Lower lobe of right lung (tissue), 2 donors: ENCODE measurements around the gene RIPPLY1. TPM values are rescaled to one million over a fixed set of nuclear protein-coding genes. Genes with fewer than 3 reads are reported as not detected.

ENCODE experiments used
- ATAC-seq, 2 donors: fragments of 200-7000 bp; cut with Tn5 transposase; one replicate each; pipeline ENCODE4 v1.9.1; 2020 to 2022; ENCODE audit warnings: mild to moderate bottlenecking in 2 of 2, moderate library complexity in 2 of 2
- DNase-seq: peaks from one replicate; pipeline ENCODE4 v3.0.0-alpha.2; 2020
- H3K27ac ChIP-seq: fragments of 200-600 bp; one replicate; pipeline ENCODE4 v1.8.0; 2022
- H3K27me3 ChIP-seq: fragments of 200-600 bp; one replicate; pipeline ENCODE4 v1.8.0; 2022; ENCODE audit warnings: low read depth
- H3K36me3 ChIP-seq: fragments of 200-600 bp; one replicate; pipeline ENCODE4 v1.8.0; 2022; ENCODE audit warnings: mild to moderate bottlenecking
- H3K4me1 ChIP-seq: fragments of 200-600 bp; one replicate; pipeline ENCODE4 v1.8.0; 2022
- H3K4me3 ChIP-seq: fragments of 200-600 bp; one replicate; pipeline ENCODE4 v1.8.0; 2022; ENCODE audit warnings: mild to moderate bottlenecking
- H3K9me3 ChIP-seq: fragments of 200-600 bp; one replicate; pipeline ENCODE4 v1.8.0; 2022
- intact Hi-C: fragments of 100-400 bp; cut with DNase I; formaldehyde crosslinking; loops from one replicate; pipeline ENCODE4 v1.11.0; 2022
- total RNA-seq: library from RNA; stranded (reverse); fragmentation: NEBNext Ultra II Directional; extraction: Animal tissue kit (Norgen Biotek cat#: 25700); gene quantifications from one replicate; pipeline ENCODE4 v1.2.1, GENCODE V29; 2021
- TF ChIP-seq, protein P1 (sequence below): fragments of 200-600 bp; IDR thresholded peaks from one replicate; pipeline ENCODE4 v1.8.0; 2022; ENCODE audit warnings: antibody characterized with exemption, mild to moderate bottlenecking
- donor health status: DM: no; HTN: yes; CAD: no; lungs with severe emphysema.

The RIPPLY1 gene
- total RNA-seq, 1 donor from 2014 or later = not detected

DNA sequence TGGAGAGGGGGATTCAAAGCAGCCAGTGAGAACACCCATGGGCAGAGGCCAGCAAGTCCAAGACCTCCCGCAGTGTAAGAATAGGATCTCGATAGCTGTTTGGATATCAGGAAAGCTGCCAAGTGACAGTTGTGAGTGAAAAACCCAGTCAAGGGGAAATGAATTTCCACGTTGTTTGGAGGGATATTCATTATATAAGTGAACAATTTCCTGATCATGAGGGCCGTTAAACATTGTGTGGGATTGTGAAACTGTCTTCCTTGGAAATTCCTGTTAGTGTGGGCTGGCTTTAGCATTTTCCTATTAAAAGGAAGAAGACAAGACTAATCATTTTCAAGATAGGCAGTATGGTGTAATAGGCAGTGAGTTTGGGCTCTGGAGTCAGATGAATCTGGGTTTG lies 32.0 kb upstream of the RIPPLY1 start:
- no peak for ATAC-seq
- Histone ChIP-seq H3K27me3 (no peaks in the 10 kb centered on the region), H3K27ac (no peak overlapping the region), H3K4me3 (no peak overlapping the region), H3K9me3 (no peaks in the 10 kb centered on the region), H3K4me1 (no peaks in the 10 kb centered on the region), H3K36me3 (no peaks in the 10 kb centered on the region)
- TF ChIP-seq, protein P1, sequence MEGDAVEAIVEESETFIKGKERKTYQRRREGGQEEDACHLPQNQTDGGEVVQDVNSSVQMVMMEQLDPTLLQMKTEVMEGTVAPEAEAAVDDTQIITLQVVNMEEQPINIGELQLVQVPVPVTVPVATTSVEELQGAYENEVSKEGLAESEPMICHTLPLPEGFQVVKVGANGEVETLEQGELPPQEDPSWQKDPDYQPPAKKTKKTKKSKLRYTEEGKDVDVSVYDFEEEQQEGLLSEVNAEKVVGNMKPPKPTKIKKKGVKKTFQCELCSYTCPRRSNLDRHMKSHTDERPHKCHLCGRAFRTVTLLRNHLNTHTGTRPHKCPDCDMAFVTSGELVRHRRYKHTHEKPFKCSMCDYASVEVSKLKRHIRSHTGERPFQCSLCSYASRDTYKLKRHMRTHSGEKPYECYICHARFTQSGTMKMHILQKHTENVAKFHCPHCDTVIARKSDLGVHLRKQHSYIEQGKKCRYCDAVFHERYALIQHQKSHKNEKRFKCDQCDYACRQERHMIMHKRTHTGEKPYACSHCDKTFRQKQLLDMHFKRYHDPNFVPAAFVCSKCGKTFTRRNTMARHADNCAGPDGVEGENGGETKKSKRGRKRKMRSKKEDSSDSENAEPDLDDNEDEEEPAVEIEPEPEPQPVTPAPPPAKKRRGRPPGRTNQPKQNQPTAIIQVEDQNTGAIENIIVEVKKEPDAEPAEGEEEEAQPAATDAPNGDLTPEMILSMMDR = no peak
- intact Hi-C loops = no loop called here
- DNase-seq = no peak

DNA sequence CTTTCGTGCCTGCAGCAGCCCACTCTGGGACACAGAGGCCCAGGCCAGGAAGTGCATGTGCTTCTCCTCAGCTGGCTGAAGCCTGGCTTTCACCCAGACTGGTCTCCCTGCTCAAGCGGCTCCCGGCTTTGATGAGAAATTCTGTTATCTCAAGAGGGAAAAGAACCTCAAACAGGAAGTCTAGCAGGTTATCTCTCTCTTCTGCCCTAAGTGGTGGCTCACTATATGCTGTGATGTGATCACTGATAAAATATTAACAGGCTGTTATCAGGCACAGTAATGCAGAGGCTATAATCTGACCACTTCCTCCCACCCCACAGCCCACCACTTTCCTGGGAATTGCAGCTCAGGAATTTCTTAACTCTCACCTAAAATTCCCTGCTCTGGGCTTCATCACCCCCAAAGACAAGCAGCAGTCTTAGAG lies 30.4 kb upstream of the RIPPLY1 start:
- no peaks in the 10 kb centered on the region for H3K9me3 ChIP-seq
- TF ChIP-seq, protein P1 = no peak
- peak; percentile 70 to 73 for ATAC-seq
- H3K27ac ChIP-seq = no peak overlapping the region
- H3K4me1 ChIP-seq = no peaks in the 10 kb centered on the region
- H3K36me3 ChIP-seq = no peaks in the 10 kb centered on the region
- H3K27me3 ChIP-seq = no peaks in the 10 kb centered on the region
- intact Hi-C loops = no loop called here
- H3K4me3 ChIP-seq = no peak overlapping the region
- no peak for DNase-seq

DNA sequence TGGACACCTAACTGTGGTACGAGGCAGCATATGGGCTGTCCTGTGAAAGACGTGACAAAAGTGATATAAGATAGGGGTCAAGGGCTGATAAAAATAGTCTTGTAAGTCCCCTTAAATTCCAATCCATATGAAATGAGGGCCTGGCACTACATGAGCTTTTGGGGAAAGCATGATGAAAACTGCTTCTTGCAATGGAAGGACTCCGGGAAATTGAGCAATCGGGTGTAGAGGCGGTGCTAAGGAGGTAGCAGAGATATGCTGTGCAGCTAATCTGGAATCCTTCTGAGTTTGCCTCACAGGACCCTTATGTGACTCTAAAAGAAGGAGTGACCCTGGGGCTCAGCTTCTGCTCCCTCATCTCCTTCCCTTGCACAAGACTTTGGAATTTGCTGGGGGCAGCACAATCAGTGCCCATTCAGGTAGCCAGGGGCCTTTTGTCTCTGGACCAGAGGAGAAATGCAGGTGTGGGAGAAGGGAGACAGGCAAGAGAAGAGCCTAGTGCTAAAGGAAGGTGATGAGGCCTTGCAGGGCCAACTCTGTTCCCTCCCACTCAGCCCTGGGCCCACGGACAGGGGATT lies 29.9 kb upstream of the RIPPLY1 start:
- H3K36me3 ChIP-seq = no peaks in the 10 kb centered on the region
- intact Hi-C loops = no loop called here
- no peak overlapping the region for H3K4me3 ChIP-seq
- H3K27me3 ChIP-seq = no peaks in the 10 kb centered on the region
- TF ChIP-seq, protein P1 = no peak
- DNase-seq (no peak), ATAC-seq (peak; percentile 42 to 72)
- H3K9me3 ChIP-seq = no peaks in the 10 kb centered on the region
- H3K4me1 ChIP-seq = no peaks in the 10 kb centered on the region
- H3K27ac ChIP-seq = no peak overlapping the region

DNA sequence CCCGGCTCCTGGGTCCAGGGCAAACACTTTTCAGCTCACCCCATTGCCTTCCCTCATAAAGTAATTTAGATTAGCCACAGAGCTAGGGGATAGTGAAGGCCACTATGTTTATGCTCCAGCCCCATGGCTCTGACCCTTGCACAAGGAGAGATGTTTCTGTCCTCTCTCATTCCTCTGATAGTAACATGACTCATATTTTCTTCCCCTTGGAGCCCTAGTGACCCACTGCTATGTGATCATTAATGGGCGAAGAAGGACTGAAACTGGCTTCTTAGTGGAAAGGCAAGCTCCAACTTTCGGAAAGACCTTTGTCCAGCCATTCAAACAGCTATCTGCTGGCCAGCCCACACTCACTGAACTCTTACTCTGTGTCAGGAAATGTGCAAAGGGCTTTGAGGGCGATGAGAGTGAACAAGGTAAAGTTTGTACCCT lies 29.4 kb upstream of the RIPPLY1 start:
- H3K4me1 ChIP-seq = no peaks in the 10 kb centered on the region
- intact Hi-C loops = no loop called here
- no peaks in the 10 kb centered on the region for H3K36me3 ChIP-seq
- TF ChIP-seq, protein P1 = no peak
- H3K27ac ChIP-seq = no peak overlapping the region
- H3K4me3 ChIP-seq = no peak overlapping the region
- DNase-seq (no peak), ATAC-seq (peak in 1 of 2 donors; percentile 25)
- no peaks in the 10 kb centered on the region for H3K27me3 ChIP-seq
- no peaks in the 10 kb centered on the region for H3K9me3 ChIP-seq

DNA sequence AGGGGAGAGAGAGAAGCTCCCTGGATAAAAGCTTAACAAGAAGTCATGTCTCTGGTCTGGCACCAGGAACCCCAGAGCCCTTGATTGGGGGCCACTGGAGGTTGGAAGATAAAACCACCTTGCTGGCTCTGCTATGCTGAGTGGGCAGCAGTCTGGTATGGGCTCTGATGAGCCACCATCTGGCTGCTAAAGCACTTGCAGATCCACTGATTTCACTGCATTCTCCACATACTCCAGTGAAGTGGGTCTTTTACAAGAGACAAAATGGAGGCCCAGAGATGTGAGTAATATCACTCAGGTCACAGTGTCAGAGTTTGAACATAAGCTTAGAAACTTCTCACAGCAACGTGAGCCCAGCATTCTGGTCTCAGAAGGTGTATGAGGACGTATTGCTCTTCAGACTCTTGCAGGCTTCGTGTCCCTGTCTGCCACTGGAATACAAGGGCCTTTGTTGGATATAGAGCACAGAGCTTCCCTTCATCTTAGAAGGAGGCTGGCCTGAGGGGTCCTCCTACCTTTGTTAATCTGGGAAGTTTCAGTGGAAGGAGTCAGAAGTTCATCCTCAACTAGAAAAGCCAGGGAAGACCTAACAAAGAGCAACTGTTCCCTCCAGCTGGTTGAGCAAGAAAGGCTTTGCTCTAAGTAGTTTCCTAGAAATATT lies 28.8 kb upstream of the RIPPLY1 start:
- no peaks in the 10 kb centered on the region for H3K9me3 ChIP-seq
- no peaks in the 10 kb centered on the region for H3K4me1 ChIP-seq
- no peak overlapping the region for H3K27ac ChIP-seq
- DNase-seq = no peak
- no peak overlapping the region for H3K4me3 ChIP-seq
- no peaks in the 10 kb centered on the region for H3K36me3 ChIP-seq
- H3K27me3 ChIP-seq = no peaks in the 10 kb centered on the region
- intact Hi-C loops = no loop called here
- TF ChIP-seq, protein P1 = no peak
- no peak for ATAC-seq
